Measurements from ENCODE around the gene CREB3L2.
"Not testable (repeated sequence)": the region's sequence is repeated elsewhere in the genome, so short reads cannot be mapped to it uniquely, and the experiment has no call there.

The CREB3L2 gene

DNA sequence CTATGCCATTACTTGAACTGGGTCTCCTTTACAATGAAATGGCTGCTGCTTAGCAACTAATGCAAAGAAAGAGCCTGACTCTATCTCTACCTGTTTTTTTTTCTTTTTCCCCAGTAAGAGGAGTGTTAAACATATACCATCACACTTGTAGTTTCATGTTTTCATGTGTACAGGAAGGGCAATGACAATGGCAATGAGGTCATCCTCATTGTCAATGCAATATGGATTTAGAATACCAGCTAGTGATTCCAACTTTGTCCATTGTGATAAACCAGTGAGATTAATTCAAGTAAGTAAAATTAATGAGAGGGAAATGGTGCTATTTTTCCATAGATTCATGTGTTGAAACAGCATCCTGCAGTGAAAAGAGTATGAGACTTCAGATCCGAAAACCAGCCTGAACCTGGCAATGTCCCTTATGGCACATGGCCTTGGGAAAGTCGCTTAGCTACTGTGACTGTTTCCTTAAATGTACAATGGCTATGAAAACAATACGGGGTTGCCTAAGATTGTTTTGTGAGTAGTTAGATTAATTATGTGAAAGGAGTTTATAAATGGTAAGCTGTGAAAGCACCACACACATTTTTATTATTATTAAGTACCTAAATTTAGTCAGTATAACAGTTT, 166.3 kb downstream of the CREB3L2 start:
- no peak for DNase-seq (ENCODE audit: low read depth)

DNA sequence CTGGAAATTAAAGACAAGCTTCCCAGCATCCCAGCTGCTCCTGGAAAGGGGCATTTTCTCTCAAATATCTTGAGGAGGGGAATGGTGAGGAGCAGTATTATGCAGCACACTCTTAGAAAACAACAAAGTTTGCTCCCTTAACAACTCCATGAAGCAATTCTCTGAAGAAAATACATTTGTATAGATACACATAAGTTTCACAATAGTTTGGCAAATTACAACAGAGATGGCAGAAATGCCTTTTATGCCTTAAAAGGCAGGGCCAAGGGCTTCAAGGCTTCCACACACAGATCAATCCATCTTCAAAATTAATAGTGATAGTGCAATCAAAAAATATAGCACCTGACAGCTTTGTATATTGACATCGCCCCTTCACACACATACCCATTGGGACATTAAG, 167.3 kb downstream of the CREB3L2 start:
- no peak for DNase-seq (ENCODE audit: low read depth)

DNA sequence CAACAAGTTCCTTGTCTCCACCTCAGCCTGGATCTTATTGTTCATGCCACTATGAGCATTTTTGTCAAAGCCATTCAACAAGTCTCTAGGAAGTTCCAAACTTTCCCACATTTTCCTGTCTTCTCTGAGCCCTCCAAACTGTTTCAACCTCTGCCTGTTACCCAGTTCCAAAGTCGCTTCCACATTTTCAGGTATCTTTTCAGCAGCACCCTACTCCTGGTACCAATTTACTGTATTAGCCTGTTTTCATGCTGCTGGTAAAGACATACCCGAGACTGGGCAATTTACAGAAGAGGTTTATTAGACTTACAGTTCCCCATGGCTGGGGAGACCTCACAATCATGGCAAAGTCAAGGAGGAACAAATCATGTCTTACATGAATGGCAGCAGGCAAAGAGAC, 168.9 kb downstream of the CREB3L2 start:
- DNase-seq (ENCODE audit: low read depth) = not testable (repeated sequence)

DNA sequence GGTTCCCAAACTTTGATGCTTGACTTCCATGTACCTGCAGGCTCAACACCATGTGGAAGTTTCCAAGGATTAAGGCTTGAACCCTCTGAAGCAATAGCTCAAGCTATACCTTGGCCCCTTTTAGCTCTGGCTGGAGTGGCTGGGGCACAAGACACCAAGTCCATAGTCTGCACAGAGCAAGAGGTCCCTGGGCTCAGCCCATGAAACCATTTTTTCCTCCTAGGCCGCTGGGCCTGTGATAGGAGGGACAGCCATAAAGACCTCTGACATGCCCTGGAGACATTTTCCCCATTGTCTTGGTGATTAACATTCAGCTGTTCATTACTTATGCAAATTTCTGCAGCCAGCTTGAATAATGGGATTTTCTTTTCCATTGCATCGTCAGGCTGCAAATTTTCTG, 169.5 kb downstream of the CREB3L2 start:
- no peak for DNase-seq (ENCODE audit: low read depth)

DNA sequence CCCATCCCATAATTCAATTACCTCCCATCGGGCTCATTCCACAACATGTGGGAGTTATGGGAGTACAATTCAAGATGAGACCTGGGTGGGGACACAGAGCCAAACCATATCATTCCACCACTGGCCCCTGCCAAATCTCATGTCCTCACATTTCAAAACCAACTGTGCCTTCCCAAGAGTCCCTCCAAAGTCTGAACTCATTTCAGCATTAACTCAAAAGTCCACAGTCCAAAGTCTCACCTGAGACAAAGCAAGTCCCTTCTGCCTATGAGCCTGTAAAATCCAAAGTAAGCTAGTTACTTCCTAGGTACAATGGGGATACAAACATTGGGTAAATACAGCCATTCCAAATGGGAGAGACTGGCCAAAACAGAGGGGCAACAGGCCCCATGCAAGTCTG, 170.3 kb downstream of the CREB3L2 start:
- DNase-seq (ENCODE audit: low read depth) = not testable (repeated sequence)

DNA sequence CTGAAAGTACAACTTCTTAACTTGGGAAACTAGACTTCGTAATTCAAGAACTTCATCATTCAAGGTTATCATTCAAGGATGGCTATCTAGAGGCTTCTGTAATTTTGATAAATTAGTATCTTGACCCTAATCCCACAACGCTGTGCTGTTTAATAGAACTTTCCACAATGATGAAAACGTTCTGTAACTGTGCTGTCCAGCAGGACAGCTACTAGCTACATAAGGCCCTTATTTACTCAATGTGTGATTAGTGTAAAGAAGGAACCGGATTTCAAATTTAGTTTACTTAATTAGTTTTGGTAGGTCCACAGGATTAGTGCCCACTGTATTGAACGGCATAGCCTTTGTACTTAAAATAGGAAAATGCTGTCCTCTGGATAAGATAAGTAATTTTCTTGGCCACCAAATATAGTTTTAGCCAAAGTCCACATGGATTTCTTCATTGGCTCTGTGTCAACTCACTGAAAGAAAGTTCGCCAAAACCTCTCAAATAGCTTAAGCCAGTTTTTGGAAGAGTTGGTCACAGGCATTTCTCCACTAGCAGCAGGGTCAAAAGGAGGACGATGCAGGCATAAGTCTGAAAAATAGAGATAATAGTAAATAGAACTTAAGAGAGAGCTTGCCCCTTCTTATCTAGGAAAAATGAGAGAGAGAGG, 172.4 kb downstream of the CREB3L2 start:
- DNase-seq (ENCODE audit: low read depth) = no peak

DNA sequence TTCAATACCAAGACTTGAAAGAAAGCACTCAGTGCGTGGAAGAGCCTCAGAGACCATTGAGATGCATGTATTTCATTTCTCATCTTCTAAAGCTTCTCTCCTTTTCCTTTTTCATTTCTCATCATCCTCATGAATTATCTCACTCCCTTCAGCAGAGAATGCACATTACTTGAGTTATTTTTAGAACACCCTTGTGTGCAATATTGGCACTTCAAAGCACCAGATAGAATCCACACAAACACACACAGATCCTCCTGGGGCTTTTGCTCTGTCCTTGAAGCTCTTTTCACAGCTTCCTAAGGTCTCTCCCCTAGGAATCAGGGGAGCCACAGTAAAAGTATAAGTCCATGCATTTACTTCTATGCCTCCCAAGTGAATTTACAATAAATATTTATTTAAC, 173.4 kb downstream of the CREB3L2 start:
- no peak for DNase-seq (ENCODE audit: low read depth)

DNA sequence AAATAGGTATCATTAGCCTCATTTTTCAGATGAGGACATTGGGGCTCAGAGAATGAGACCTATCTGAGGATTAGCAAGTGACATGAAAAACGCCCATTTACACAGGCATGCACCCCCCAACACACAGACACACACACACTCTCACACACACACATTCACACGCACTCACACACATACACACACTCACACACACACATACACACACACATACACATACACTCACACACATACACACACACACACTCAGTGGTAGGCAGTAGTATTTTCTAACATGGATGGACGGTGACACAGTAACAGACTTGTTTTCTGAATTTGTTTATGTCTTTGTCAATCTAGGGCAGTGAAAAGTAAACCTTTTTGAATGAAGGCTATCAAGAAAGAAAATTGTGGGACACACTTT, 176.4 kb downstream of the CREB3L2 start:
- DNase-seq (ENCODE audit: low read depth) = no peak

All from stimulated activated CD8-positive, alpha-beta memory T cell treated with anti-CD3 and anti-CD28 coated beads, Interleukin-4, amount 100 ng/mL, for 24 hours (primary cell).